ENCODE measurements around the gene ZNF724. TPM values are rescaled to one million over a fixed set of nuclear protein-coding genes. Genes with fewer than 3 reads are reported as not detected.
A peak's percentile ranks its signal among the peaks of the same experiment; 100 is the strongest.

ZNF724 gene
- total RNA-seq, 1 donor from 2014 or later: 6.1 TPM

- DNase-seq (ENCODE audit: low read depth) (no peak), FAIRE-seq (no peak)
- TF ChIP-seq EZH2 (IDR thresholded peaks at IDR 0.05; ENCODE audit: insufficient read depth, low read length): no peak
- TF ChIP-seq CTCF (IDR thresholded peaks at IDR 0.05; ENCODE audit: insufficient read depth, low read depth, low read length): no peak
- Histone ChIP-seq H2AFZ (ENCODE audit: low read depth, low read length) (no peak overlapping the region), H3K4me1 (ENCODE audit: insufficient read depth, low read length) (no peaks in the 10 kb centered on the region), H3K9me3 (ENCODE audit: insufficient read depth, low read depth, low read length) (peaks cover 17% of the 10 kb centered on the region), H3K9ac (ENCODE audit: low read length) (no peak overlapping the region), H3K27me3 (ENCODE audit: insufficient read depth, low read length) (no peaks in the 10 kb centered on the region), H3K4me3 (ENCODE audit: insufficient read depth, low read depth, low read length) (no peak overlapping the region), H4K20me1 (ENCODE audit: insufficient read depth, low read length) (no peaks in the 10 kb centered on the region), H3K27ac (ENCODE audit: low read depth, low read length) (no peak overlapping the region), H3K79me2 (ENCODE audit: insufficient read depth, low read length) (peaks cover 71% of the 10 kb centered on the region), H3K4me2 (ENCODE audit: low read length) (no peak overlapping the region), H3K36me3 (ENCODE audit: insufficient read depth, low read length) (peaks cover 2% of the 10 kb centered on the region)
- H3K4me1 Mint-ChIP-seq (ENCODE audit: low read depth, unreplicated experiment): no peaks in the 10 kb centered on the region
- no peak overlapping the region for H3K27ac Mint-ChIP-seq (ENCODE audit: unreplicated experiment)
- peaks cover 36% of the 10 kb centered on the region for H3K9me3 Mint-ChIP-seq (ENCODE audit: unreplicated experiment)
- H3K36me3 Mint-ChIP-seq (ENCODE audit: low read depth, unreplicated experiment): peaks cover 47% of the 10 kb centered on the region
- H3K4me3 Mint-ChIP-seq (ENCODE audit: unreplicated experiment): no peak overlapping the region
- H3K27me3 Mint-ChIP-seq (ENCODE audit: low read depth, unreplicated experiment): no peaks in the 10 kb centered on the region
Observed at GRCh38 chr19:23241419-23241818, 8.8 kb downstream of the ZNF724 start.

DNA sequence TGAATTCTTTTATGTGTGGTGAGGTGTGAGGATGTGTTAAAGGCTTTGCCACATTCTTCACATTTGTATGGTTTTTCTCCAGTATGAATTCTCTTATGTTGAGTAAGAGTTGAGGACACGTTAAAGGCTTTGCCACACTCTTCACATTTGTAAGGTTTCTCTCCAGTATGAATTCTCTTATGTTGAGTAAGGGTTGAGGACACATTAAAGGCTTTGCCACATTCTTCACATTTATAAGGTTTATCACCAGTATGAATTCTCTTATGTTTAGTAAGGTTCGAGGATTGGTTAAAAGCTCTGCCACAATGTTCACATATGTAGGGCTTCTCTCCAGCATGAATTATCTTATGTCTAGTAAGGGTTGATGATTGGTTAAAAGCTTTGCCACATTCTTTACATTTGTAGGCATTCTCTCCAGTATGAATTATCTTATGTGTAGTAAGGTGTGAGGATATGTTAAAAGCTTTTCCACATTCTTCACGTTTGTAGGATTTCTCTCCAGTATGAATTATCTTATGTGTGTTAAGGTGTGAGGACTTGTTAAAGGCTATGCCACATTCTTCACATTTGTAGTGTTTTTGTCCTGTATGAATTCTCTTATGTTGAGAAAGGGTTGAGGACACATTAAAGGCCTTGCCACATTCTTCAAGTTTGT, 27.1 kb downstream of the ZNF724 start:
- Mint-ChIP-seq H3K4me1 (ENCODE audit: low read depth, unreplicated experiment) (no peaks in the 10 kb centered on the region), H3K4me3 (ENCODE audit: unreplicated experiment) (no peak overlapping the region), H3K36me3 (ENCODE audit: low read depth, unreplicated experiment) (peaks cover 52% of the 10 kb centered on the region), H3K9me3 (ENCODE audit: unreplicated experiment) (peaks cover 64% of the 10 kb centered on the region), H3K27ac (ENCODE audit: unreplicated experiment) (no peak overlapping the region), H3K27me3 (ENCODE audit: low read depth, unreplicated experiment) (no peaks in the 10 kb centered on the region)
- Histone ChIP-seq H3K27ac (ENCODE audit: low read depth, low read length) (no peak overlapping the region), H3K4me3 (ENCODE audit: insufficient read depth, low read depth, low read length) (no peak overlapping the region), H3K4me2 (ENCODE audit: low read length) (no peak overlapping the region), H2AFZ (ENCODE audit: low read depth, low read length) (no peak overlapping the region), H3K9ac (ENCODE audit: low read length) (no peak overlapping the region), H3K79me2 (ENCODE audit: insufficient read depth, low read length) (no peaks in the 10 kb centered on the region), H3K4me1 (ENCODE audit: insufficient read depth, low read length) (no peaks in the 10 kb centered on the region), H3K36me3 (ENCODE audit: insufficient read depth, low read length) (peaks cover 24% of the 10 kb centered on the region), H3K27me3 (ENCODE audit: insufficient read depth, low read length) (no peaks in the 10 kb centered on the region), H4K20me1 (ENCODE audit: insufficient read depth, low read length) (no peaks in the 10 kb centered on the region), H3K9me3 (ENCODE audit: insufficient read depth, low read depth, low read length) (peaks cover 39% of the 10 kb centered on the region)
- no peak for FAIRE-seq
- TF ChIP-seq CTCF (IDR thresholded peaks at IDR 0.05; ENCODE audit: insufficient read depth, low read depth, low read length) (no peak), EZH2 (IDR thresholded peaks at IDR 0.05; ENCODE audit: insufficient read depth, low read length) (no peak)
- no peak for DNase-seq (ENCODE audit: low read depth)

GRCh38 chr19:23203841-23204344, 46.3 kb downstream of the ZNF724 start:
- Histone ChIP-seq H2AFZ (ENCODE audit: low read depth, low read length) (peak overlapping the region; percentile 52), H3K9me3 (ENCODE audit: insufficient read depth, low read depth, low read length) (peaks cover 5% of the 10 kb centered on the region), H4K20me1 (ENCODE audit: insufficient read depth, low read length) (no peaks in the 10 kb centered on the region), H3K36me3 (ENCODE audit: insufficient read depth, low read length) (no peaks in the 10 kb centered on the region), H3K4me1 (ENCODE audit: insufficient read depth, low read length) (no peaks in the 10 kb centered on the region), H3K4me3 (ENCODE audit: insufficient read depth, low read depth, low read length) (no peak overlapping the region), H3K27ac (ENCODE audit: low read depth, low read length) (no peak overlapping the region), H3K79me2 (ENCODE audit: insufficient read depth, low read length) (no peaks in the 10 kb centered on the region), H3K27me3 (ENCODE audit: insufficient read depth, low read length) (no peaks in the 10 kb centered on the region), H3K4me2 (ENCODE audit: low read length) (peak overlapping the region; percentile 48), H3K9ac (ENCODE audit: low read length) (no peak overlapping the region)
- Mint-ChIP-seq H3K4me3 (ENCODE audit: unreplicated experiment) (no peak overlapping the region), H3K9me3 (ENCODE audit: unreplicated experiment) (peaks cover 2% of the 10 kb centered on the region), H3K27ac (ENCODE audit: unreplicated experiment) (no peak overlapping the region), H3K4me1 (ENCODE audit: low read depth, unreplicated experiment) (no peaks in the 10 kb centered on the region), H3K27me3 (ENCODE audit: low read depth, unreplicated experiment) (no peaks in the 10 kb centered on the region), H3K36me3 (ENCODE audit: low read depth, unreplicated experiment) (no peaks in the 10 kb centered on the region)
- TF ChIP-seq EZH2 (IDR thresholded peaks at IDR 0.05; ENCODE audit: insufficient read depth, low read length) (no peak), CTCF (IDR thresholded peaks at IDR 0.05; ENCODE audit: insufficient read depth, low read depth, low read length) (no peak)
- FAIRE-seq (no peak), DNase-seq (ENCODE audit: low read depth) (no peak)

Data from astrocyte (in vitro differentiated cells and primary cell).